ENCODE data around the gene GATA3.

GRCh38 chr10:8076933-8077332 is 22.4 kb downstream of the GATA3 start:
- TF ChIP-seq POLR2AphosphoS5 (IDR thresholded peaks at IDR 0.05), result no peak
- TF ChIP-seq CTCF (IDR thresholded peaks at IDR 0.05), result no peak
- no peak for TF ChIP-seq POLR2A (IDR thresholded peaks at IDR 0.05)

Measured in breast epithelium (tissue), 3 donors.